HPDE6-E6E7 (cell line): Measurements from ENCODE around the gene FAM53B.
"Not testable (repeated sequence)": the region's sequence is repeated elsewhere in the genome, so short reads cannot be mapped to it uniquely, and the experiment has no call there.

Experiments used
- DNase-seq: peaks from one replicate; pipeline ENCODE4 v3.0.0; 2011; ENCODE audit warnings: missing footprints; ENCODE audit errors: extremely low spot score

The FAM53B gene

DNA sequence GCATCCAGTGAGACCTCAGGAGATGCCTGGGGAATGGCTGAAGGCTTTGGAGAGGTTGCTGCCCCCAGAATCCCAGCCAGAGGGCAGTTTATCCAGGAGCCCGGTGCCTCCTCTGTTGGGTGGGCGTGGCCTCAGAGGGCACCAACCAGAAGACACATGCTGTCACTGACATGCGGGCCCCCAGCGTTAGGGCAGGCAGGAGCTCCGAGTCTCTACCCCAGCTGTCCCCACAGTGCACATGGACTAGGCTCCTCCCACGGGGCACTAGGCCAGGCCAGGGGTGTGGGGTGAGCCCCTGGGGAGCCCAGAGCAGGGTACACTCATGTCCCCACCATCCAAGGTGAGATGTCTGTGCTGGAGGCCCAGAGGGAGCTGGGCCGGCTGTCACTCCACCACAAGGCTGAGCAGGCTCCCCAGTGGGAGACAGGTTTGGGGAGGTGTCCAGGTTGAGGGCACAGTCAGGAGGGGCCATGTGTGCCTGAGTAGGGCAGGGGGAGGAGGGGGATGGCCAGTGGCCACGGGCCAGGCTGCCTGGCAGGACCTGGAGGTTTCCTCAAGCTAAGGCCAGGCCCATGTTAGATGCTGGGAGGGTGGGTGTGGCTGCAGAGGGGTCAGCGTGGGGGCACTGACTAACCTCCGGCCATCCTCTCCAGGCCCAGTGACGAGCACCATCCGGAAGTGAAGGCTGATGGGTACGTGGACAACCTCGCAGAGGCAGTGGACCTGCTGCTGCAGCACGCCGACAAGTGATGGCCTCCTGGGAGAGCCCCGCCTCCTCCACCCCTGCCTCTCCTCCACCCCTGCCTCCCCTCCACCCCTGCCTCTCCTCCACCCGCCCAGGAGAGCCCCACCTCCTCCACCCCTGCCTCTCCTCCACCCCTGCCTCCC is 131.3 kb downstream of the FAM53B start:
- no peak for DNase-seq

DNA sequence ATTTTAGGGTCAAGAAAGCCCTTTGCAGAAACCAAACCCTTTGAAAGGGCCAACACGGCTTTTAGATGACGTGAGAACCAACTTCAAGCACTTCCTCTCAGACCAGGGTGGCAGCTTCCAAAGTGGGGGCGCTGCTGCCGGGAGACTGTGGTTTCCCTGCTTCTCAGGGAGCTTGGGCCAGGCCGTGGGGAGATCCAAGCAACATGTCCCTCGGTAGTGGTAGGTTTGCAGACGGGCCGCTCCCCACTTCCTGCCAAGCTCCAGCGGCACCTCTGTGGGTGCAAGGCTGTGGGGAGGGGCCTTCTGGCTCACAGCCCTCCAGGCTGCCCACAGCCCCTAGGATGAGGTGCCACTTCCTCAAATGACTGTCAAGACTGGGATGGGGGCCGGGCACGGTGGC is 132.4 kb downstream of the FAM53B start:
- DNase-seq, result no peak

DNA sequence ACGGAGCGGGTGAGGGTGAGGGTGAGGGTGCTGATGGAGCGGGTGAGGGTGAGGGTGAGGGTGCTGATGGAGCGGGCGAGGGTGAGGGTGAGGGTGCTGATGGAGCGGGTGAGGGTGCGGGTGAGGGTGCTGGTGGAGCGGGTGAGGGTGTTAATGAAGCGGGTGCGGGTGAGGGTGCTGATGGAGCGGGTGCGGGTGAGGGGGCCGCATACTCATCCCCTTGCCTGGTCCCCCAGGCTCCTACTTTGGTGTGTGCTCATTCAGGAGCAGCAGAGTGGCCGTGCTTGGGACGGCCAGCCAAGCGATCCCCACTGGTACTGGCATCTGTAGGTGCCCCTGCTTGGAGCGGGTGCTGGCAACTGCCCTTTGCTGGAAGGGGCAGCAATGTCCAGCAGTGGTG is 133.3 kb downstream of the FAM53B start:
- DNase-seq, result not testable (repeated sequence)

DNA sequence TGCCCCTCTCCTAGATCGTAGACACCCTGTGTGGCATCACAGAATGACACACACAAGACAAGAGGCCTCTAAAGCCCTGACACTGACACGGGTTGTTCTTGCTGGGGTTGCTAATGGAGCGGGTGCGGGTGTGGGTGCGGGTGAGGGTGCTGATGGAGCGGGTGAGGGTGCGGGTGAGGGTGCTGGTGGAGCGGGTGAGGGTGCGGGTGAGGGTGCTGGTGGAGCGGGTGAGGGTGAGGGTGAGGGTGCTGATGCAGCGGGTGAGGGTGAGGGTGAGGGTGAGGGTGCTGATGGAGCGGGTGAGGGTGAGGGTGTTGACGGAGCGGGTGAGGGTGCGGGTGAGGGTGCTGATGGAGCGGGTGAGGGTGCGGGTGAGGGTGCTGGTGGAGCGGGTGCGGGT is 134.0 kb downstream of the FAM53B start:
- DNase-seq, result not testable (repeated sequence)

DNA sequence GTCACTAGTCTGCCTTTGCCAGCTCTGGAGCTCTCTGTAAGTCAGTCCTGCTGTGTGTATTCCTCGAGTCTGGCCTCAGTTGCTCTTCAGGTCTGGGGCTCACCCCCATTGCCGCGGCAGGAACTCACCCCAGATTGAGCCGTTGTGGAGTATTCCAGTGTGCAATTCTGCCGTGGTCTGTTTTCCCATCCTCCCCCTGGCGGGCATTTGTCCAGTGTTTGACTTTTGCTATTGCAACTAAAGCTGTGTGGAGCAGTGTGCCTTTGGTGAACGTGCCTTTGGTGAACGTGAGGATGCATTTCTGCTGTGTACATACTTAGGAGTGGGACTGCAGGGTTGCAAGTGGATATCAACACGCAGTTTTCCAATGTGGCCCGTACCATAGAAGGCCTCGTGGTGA is 134.5 kb downstream of the FAM53B start:
- no peak for DNase-seq

DNA sequence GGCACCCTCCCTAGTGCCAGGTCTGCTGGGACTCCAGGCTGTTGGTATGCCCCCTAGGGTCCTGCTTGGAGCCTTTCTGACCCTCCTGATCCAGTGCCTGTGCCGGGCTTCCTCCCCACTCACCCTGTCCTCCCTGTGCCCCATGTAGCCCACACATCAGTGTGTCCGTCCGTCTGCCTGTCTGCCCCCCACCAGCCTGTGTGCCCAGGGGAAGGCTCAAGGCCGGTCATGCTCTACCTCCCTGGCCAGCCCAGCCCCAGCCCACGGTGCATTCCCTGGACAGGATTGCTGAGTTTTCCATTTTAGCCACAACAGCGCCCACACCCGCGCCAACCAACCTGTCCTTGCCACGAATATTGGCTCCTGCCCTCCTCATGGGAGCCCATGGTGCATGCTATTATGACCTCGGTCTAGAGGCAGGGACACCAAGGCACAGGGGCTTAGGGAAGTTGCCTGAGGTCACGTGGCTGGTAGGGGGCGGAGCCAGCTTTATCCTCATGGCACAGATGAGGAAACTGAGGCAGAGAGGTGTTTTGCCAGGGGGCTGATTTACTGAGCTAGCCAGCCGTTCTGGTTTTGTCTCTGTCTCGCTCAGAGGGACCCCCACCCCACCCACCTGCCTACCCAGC is 136.0 kb downstream of the FAM53B start:
- no peak for DNase-seq

DNA sequence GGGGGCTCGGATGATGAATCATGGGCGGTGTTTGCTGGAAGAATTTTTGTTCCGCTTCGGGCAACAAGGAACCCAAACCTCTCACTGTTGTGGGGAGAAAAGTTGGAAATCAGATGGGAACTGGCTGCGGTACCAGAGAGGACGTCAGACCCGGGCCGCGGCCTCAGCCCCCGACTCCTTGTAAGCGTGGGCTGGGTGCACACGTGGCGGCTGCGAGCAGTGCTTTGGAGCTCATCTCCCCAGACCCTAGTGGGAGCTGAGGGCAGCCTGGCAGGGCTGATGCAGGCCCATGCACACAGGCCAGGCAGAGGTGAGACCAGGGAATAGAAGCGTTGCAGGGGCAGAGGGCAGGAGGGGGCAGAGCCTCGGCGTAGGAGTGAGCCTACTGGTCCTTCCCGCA is 136.5 kb downstream of the FAM53B start:
- DNase-seq, result no peak

DNA sequence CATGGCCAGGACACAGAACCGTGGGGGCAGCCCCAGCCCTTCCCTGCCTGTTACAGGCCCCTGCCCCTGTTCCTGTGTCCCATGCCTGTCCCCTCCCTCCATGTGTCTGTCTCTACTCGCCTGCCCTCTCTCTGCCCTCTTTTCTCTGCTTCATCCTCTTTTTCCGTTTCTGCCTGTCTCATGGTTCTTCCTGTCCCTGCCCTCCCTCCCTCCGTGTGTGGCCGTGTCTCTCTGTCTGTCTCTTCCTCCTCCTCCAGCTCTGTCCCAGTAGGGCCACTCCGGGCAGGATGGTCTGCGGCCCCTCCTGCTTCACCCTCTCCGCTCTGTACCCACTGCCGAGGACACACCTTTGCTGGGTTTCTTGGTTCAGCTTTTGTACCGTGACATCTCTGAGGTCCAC is 137.4 kb downstream of the FAM53B start:
- DNase-seq, result no peak

DNA sequence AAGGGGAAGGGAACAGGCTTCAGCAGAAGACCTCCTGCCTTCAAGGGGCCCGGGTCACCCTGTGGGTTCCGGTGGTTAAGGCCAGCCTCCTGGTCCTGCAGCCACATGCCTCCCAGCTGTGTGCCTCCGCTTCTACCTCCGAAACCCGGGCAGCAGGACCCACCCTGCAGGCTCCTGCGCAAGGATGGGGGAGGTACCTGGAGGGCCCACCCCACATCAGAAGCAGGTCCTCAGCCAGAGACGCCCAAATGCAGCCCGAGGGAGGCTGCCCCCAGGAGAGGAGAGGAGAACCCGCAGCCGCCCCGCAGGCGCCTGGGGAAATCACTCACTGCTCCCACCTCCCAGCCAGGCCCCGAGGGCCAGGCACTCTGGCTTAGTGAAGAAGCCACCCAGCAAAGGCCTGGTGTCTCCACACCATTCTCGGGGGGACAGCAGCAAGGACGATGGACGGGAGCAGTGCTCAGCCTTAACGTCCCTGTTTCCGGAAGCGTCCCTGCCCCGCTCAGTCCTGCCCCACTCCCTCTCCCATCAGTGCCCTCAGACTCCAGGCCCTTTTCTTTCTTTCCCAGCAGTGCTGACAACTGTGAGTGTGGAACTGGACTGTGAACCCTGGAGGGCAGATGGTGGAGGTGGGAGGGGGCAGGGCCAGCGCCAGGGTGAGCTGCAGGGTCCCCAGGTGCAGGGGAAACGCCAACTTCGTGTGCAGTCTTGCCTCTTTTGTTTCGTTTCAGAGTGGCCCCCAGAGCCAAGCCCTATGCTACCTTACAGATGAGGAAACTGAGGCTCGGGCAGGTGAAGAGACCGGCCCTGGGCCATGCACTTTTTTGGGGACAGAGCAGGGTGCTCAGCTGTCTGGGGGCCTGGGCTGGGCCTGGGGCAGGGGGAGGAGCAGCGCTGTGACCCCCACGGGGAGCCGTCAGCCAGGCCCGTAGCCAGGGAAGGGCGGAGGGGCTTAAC is 138.0 kb downstream of the FAM53B start:
- no peak for DNase-seq

DNA sequence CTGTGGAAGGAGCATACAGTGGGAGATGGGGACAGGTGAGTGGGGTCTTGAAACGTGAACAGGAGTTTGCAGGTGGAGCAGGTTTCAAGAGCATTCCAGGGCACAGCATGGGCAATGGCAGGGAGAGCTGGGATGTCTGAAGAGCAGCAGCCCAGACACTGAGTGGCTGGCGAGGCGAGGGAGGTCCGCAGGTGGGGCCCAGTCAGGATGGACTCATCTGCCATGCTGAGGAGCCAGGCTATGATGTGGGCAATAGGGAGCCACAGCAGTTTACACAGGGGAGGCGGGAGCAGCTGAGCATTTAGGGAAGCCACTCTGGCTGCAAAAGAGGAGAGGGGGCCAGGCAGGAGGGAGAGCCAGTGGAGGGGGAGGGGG is 138.7 kb downstream of the FAM53B start:
- DNase-seq, result no peak

DNA sequence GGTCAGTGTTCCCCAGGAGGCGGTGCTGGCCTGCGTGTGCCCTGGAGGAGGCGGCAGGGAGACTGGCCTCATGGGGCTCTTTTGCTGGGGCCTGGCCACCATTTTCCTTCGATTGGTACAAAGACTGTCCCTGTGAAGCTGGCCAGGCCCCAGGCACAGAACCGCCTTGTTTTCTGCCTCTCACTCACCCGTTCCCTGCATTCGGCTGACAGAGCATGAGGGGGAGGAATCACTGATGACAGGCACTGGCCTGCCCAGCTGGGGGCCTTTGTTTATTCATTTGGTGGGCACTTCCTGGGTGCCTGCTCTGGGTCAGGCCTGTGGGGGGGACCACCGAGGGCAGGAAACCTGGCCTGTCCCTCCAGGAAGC is 139.2 kb downstream of the FAM53B start:
- DNase-seq, result no peak

DNA sequence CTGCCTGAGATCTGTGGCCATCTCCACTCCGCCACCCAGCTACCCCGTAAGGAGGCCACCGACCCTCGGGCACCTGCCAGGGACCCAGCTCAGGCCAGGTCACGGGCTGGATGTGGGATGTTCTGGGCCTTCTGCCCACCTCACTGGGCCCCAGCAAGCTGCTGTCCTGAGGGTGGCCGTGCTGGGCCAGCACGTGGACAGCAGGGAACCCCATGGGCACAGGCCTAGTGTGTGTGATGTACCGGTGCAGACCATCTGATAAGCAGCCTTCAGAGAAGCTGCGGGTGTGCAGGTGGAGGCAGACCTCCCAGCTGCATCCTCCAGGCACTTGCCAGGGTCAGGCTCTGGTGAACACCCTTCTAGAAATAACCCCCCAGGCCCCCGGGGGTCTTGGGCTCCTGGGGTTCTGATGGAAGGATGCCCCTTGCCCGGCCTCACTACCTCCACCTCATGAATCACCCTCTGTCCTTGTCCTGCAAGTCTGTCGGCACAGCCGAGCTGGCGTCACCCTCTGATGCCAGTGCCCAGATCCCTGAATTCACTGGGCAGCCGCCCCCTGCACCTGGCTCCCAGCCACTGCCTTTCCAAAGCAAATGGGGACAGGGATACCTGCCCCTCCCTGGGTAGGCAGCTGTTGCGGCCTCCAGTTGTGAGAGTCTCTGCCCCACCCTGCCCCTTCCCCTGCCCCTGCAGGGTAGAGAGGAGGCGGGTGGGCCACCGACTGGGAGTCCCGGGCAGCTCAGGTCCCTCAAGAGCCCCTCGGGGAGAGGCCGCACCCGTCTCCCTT is 139.8 kb downstream of the FAM53B start:
- no peak for DNase-seq

DNA sequence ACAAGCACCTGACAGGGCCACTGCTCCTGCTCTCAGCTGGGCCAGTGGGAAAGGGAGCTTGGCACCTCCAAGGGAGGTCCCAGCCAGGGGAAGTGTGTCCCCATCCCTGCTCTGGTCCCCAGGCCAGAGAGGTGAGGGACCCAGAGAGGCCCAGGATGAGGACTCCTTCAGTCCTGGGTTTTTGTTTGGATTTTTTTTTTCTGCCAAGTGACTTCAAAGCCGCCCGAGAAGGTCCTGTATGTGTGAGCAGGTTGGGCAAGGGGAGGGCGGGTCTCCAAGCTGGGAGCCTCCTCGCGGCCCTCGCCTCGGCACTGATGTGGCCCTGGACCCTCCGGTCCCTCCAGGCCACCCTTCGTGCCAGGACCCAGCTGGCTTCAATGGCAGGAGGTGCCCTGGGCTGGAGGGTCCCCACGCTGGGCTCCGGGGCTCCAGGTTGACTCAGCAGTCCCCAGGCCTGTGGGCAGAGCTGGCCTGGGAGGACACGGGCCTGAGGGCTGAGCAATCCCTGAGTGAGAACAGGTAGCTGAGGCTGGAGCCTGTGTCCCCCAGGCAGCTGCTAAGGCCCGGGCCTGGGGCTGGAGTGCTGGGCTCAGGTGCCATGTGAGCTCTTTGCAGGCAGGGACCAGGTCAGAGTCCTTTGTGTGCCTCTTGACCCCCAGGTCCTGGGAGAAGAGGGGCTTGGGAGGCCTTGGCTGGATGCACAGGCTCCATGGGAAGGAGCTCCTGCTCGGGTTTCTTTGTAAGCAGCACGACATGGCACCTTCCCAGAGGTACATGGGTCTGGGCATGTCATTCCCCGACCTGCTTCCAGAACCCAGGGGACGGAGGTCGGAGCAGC is 140.6 kb downstream of the FAM53B start:
- DNase-seq, result no peak

DNA sequence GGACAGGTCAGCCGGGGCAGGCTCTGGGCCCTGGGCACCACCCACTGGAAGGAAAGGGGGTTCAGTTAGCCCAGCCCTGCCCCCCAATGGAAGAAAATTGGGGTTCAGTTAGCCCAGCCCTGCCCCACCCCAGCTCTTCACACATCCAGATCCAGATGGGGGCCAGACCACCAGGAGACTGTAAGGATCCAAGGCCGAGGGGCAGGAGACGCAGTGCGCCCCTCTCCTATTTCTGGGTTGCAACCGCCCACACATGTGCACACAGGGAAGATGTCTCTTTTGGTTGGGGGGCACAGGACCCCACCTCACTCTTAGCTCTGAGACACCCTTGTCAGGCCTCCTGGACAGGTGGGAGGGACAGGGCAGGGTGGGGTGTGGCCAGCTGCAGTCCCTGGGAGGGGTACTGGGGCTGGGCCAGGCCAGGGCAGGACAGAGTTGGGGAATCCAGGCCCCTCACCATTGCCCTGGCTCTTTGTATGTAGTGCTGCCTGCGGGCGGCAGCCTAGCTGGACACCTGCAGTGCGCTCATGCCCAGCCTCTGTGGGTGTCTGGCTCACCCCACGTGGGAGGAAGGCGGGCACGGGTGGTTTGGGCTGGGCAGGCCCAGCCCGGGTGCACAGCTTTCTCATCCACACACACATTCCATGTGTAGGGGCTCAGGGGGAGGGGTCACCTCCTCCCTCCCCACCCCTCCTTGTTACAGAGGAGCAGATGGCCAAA is 141.4 kb downstream of the FAM53B start:
- DNase-seq, result no peak

DNA sequence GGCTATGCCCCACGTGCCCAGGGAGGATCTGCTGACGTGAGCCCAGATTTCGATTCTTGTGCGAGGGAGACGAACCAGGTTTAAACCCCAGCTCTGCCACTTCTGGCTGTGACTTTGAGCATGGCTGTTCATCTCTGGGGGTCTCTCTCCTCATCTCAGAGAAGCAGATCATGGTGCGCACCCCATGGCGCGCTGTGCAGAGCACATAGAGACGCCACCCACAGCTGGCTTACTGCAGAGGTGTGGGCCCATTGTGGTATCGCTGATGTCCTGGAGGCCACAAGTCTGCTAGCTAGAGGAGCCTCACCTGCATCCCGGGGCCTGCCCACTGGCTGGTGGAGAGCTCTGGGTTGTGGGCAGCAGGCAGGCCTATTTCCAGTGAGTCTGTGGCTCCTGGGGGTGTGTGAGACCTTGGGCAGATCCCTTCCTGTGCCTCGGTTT is 142.0 kb downstream of the FAM53B start:
- no peak for DNase-seq

DNA sequence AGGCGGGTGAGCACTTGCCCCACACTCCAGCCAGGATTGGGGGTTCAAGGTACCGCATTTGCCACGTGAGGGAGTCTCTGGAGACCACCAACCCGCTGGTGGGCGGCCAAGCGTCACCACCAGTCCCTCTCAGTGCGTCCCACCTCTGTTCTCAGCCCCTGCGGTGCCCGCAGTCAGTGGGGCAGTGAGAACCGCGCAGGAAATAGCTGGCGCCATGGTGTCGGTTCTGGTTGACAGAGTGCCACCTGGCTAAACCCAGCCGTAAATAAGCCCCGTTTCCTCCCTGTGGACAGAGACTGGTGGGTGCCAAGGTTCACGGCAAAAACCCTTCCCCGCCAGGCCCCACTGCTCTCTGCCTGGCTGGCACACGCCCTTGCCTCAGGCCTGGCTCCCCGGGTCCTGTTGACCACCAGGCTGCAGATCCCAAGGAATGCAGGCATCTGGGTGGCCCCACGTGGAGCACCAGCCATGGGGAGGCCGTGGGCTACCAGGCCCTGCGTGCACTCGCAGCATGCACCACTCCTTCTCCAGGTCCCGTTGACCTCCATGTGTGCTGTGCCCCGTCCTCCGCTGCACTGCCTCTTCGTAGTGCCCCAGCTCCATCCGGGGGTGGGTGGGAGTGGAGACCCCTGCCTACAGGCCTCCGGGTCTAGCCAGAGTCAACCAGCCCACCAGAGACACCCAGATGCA is 142.6 kb downstream of the FAM53B start:
- no peak for DNase-seq

DNA sequence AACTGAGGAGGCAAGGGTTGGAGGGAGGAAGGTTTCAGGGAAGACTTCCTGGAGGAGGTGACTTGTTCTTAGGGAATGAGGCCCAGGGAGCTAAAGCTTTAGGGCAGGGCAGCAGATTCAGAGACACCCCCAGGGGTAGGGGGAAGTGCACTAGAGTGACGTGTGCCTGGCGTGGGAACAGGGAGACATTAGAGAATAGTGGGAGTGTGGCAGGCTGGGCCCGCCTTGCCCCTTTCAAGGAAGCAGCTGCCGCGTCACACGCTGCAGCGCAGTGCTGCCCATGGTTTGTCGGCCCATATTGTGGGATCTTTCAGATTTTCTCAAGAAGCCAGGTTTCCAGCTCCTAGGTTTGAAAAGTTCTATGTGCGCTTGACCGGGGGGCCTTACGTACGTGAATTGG is 143.2 kb downstream of the FAM53B start:
- DNase-seq, result no peak

DNA sequence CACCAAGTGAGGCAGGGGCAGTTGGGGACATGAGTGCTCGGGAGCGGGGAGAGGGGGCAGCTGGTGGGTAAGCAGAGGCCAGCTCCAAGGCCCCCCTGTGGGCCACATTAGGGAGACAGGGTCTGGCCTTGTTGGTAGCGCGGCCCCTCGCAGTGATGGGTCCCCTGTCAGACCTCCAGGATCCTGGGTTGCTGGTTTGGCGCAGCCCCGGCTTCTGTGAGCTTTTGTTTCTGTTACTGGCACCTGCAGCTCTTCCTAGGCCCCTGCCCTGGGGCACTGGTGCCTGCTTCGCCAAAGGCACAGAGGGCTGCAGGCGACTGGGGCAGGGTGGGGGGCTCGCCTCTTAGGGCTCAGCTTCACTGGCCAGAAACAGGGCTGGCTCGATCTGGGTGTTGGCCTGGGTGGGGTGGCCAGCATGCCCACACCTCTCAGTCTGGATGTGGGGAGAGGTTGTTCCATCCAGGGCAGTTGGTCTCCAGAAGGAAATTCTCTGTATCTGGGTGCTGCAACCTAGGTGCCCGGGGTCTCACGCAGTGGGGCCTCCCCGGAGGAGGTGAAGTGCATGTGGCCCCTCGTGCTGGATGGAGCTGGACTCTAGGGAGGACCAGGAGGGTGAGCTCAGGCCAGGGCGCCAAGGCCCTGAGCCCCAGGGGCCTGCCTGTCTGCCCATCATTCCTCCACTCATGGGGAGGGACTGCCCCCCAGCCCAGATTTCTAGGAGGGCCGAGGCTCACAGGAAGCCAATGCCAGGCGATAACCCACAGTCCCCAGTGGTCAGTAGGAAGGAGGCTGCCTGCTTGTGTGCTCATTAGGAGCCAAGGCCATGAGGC is 143.9 kb downstream of the FAM53B start:
- no peak for DNase-seq
